ENCODE measurements around the gene ZC3H14. TPM values are rescaled to one million over a fixed set of nuclear protein-coding genes. Genes with fewer than 3 reads are reported as not detected.
"Not testable (repeated sequence)": the region's sequence is repeated elsewhere in the genome, so short reads cannot be mapped to it uniquely, and the experiment has no call there.

ZC3H14 gene, protein sequence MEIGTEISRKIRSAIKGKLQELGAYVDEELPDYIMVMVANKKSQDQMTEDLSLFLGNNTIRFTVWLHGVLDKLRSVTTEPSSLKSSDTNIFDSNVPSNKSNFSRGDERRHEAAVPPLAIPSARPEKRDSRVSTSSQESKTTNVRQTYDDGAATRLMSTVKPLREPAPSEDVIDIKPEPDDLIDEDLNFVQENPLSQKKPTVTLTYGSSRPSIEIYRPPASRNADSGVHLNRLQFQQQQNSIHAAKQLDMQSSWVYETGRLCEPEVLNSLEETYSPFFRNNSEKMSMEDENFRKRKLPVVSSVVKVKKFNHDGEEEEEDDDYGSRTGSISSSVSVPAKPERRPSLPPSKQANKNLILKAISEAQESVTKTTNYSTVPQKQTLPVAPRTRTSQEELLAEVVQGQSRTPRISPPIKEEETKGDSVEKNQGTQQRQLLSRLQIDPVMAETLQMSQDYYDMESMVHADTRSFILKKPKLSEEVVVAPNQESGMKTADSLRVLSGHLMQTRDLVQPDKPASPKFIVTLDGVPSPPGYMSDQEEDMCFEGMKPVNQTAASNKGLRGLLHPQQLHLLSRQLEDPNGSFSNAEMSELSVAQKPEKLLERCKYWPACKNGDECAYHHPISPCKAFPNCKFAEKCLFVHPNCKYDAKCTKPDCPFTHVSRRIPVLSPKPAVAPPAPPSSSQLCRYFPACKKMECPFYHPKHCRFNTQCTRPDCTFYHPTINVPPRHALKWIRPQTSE
- total RNA-seq, result 45.7 and 46.1 TPM in 2 replicates

DNA sequence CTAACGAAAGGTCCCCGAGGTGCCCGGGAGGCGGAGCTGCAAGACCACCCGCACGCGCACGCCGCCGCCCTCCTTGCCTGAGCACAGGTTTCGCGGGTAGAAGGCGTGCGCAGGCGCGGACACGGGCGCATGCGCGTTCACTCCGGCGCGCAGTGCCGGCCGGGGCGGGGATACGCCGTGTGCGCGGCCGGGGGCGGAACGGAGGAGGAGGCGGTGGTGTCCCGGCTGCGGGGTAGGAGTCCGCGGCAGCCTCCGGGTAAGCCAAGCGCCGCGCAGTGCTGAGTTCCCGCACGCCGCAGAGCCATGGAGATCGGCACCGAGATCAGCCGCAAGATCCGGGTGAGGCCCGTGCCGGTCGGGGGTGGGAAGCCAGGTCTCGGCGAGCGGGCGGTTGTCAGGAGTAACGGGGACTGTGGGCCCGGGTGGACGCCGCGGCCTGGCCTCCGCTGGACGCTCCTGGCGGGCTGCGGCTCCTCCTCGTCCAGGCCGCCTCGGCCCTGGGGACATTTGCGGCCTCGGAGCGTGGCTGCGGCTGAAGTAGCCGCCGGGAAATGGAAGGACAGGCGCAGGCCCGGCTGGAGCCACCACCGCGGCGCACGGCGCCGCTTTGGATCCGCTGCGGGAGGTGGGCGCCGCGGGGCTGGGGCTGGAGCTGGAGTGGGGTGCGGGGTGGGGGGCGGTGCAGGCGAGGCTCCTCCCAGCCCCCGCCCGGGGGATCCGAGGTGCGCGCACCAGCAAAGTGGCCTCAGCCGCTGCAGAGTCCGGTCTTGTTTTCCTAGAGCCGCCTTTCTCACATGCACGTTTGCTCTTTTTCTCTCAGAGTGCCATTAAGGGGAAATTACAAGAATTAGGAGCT is at the start of gene ZC3H14:
TSS of gene ZC3H14 (plus strand) at position 207 of the 856 bp plus-strand sequence. CDS start at position 304, 97 bp downstream.
- no peak for DNase-seq (ENCODE audit: extremely low read depth, low read depth, low spot score)

- DNase-seq (ENCODE audit: extremely low read depth, low read depth, low spot score), result no peak
Observed at GRCh38 chr14:88515499-88516221, 47.2 kb upstream of the ZC3H14 start.

DNA sequence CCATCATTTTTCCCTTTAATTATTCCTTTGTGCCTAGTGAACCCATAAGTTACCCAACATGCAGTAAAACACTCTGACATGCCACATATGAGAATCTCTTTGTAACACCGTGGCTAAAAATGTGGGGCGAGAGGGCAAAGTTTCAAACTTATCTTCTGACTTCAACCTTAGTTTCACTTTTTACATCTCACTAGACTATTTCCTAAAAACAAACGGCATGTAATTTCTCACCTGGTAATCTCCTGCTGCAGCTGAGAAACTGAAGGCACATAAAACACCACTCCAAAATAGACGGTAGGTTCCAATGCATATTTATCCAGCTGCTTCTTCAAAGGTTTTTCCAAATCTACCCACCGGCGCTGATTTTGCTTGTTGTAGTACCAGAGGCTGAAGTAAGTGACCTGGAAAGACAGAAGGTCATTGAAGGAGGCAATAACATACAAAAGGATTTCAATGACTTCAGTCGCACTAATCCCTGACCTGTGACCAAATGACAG is 45.9 kb upstream of the ZC3H14 start:
- no peak for DNase-seq (ENCODE audit: extremely low read depth, low read depth, low spot score)

DNA sequence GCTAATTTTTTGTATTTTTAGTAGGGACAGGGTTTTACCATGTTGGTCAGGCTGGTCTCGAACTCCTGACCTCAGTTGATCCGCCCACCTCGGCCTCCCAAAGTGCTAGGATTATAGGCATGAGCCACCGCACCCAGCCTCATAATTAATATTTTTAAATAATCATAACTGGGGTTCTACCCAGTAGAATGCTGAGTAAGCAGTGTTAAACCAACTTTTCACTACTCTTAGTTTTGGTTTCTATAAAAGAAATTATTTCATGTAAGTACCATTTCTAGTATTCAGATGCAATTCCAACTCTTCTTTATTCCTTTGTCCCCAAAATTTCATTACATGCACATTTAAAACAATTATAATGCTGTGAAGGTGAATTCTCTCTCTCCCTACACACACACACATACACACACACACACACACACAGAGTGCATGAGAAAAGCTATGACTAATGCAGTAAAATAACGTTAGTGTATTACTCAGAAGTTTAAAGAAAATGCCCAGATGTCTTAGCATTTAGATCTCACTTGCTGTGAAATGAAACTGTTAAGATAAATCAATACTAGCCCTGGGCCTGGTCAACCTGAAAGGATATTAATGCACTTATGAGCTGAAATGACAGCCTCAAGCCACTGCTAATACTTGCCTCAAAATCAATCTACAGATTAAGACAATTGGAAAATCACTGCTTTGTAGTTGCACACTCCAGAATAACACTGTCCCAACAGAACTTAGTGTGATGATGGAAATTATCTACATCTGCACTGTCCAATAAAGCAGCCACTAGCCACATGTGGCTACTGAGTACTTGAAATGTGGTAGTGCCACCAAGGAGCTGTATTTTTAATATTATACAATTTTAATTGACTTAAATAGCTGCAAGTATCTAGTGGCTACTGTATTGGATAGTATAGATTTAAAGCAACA is 44.0 kb upstream of the ZC3H14 start:
- DNase-seq (ENCODE audit: extremely low read depth, low read depth, low spot score), result no peak

DNA sequence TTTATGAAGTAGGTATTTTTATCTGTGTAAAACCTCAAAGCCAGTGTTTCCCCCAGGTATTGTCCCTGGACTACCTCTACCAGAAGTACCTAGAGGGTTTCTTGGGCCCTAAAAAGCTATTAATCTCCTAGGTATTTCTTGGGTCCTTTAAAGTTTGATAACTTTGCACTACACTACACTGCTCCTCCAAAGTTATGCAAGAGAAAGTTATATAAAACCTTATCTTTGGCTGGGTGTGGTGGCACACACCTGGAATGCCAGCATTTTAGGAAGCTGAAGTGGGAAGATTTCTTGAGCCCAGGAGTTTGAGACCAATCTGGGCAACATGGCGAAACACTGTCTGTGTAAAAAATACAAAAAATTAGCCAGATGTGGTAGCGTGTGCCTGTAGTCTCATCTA is 42.9 kb upstream of the ZC3H14 start:
- no peak for DNase-seq (ENCODE audit: extremely low read depth, low read depth, low spot score)

DNA sequence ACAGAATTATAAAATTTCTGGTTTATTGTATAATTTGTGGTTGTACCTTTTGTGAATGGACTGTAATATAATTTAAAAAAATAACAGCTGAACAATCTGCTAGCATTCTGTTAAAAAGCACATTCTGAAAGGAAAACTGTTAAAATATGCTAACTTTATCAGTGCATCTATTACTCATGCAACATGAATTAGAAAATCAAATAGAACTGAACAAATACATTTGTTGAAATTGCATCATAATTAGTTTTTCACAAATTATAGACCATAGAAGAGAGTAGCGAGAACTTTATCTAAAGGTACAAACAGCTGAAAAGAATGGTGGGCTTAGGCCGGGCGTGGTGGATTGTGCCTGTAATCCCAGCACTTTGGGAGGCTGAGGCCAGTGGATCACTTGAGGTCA is 41.0 kb upstream of the ZC3H14 start:
- DNase-seq (ENCODE audit: extremely low read depth, low read depth, low spot score), result no peak

GRCh38 chr14:88522393-88522792 is 40.4 kb upstream of the ZC3H14 start:
- no peak for DNase-seq (ENCODE audit: extremely low read depth, low read depth, low spot score)

GRCh38 chr14:88529889-88530288 is 32.9 kb upstream of the ZC3H14 start:
- DNase-seq (ENCODE audit: extremely low read depth, low read depth, low spot score), result not testable (repeated sequence)

GRCh38 chr14:88533064-88533602 is 29.7 kb upstream of the ZC3H14 start:
- no peak for DNase-seq (ENCODE audit: extremely low read depth, low read depth, low spot score)

DNA sequence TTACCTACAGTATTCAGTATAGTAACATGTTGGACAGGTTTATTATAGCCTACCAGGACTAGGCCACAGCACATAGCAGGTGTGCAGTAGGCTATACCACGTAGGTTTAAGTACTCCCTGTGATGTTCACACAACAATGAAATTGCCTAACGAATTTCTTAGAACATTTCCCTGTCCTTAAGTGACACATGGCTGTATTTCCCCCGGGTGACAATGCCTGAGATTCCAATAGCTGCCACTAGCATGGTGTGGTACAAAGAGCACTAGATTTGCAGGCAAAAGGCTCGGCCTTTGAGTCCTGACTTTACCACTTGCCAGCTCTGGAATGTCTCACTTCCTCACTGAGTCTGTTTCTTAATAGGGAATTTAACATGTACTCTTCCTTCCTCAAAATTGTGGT is 27.7 kb upstream of the ZC3H14 start:
- no peak for DNase-seq (ENCODE audit: extremely low read depth, low read depth, low spot score)

GRCh38 chr14:88535813-88536212 is 27.0 kb upstream of the ZC3H14 start:
- DNase-seq (ENCODE audit: extremely low read depth, low read depth, low spot score), result no peak

DNA sequence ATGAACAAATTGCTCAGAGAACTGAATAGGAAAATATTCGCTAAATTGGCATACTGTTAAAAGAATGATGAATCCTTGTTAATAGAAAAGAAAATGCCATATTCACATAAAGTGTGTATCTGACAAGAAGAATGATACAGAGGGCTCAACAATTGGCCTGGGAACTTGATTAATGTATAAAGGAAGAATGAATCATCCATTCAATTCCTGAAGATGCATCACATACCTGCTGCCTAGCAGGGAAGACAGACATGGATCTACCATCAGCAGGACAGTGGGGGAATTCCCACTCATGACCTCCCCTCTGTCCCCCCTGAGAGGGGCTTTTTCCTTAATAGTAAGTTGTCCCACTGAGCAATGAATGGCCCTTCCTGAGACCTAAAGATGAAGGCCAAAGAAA is 21.5 kb upstream of the ZC3H14 start:
- no peak for DNase-seq (ENCODE audit: extremely low read depth, low read depth, low spot score)

DNA sequence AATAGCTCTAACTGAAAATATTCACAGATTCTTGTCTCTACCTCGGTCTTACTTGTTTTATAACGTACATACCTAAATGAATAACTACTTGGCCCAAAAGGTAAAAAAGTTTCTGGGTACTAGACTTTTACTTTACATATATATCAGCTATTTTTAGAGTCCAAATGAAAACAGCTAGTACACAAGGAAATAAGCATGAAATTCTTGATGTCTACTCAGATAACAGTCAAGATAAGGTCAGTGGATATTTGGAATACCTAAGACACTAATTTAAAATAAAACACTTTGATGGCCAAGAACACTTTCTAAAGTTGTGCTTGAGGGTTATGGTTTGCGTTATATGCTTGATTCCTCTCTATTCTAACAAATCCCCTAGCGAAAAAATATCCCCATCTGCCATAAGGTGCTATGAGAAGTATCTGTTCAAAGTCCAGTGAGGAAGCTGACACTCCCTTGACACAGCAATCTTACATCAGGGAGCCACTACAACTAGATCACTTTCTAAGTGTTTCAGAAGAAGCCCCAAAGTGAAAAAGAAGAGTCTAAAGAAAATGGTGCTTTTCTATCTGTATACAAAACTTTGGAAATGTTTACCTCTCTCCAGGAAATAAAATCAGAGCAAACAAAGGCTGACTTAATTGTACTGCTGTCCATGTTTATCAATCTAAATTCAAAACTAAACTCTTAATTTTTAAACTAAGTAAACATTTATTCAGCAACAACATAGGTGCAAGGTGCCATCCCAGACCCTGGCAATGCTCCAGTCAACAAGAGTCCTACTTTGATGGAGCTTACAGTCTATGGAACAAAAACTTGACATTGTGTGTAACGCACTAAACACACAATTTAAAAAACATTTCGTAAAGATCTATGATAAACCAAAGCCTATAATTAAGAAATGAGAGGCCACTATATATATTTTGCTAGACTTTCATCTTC is 19.7 kb upstream of the ZC3H14 start:
- DNase-seq (ENCODE audit: extremely low read depth, low read depth, low spot score), result no peak

- DNase-seq (ENCODE audit: extremely low read depth, low read depth, low spot score), result no peak
Observed at GRCh38 chr14:88545256-88545655, 17.6 kb upstream of the ZC3H14 start.

DNA sequence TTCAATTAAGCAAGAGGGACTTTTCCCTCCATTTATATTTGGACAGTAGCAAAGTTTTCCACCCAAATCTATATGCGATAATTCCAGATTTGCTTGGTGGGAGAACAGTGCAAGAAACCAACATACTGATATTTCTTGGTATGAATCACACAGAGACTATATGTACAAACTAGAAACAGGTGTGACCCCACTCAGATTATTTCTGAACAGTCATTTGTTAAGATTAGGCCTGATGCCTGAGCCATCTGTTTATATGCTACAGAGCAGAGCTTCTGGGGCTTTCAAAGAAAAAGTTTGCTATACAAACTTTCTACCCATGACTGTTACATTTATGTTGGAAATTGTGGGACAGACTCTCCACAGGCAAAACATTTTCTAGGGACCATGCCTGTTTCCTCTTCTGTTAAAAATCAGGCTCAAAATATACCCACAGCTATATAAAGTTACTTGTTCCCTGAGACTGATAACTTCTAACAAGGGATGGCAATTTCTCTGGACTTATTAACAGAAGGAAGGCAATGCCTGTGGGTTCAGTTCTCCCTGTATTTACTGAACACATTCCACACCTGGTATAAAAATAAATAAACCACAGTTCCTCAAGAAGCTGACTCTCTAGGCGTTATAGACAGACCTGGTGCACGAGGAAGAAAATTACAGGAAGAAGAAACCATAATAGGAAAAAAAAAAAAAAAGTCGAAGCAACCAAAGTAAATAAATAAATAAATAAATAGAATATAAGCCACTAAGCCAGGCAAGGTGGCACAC is 16.0 kb upstream of the ZC3H14 start:
- no peak for DNase-seq (ENCODE audit: extremely low read depth, low read depth, low spot score)

GRCh38 chr14:88547386-88547780 is 15.5 kb upstream of the ZC3H14 start:
- DNase-seq (ENCODE audit: extremely low read depth, low read depth, low spot score), result no peak

- DNase-seq (ENCODE audit: extremely low read depth, low read depth, low spot score), result no peak
Observed at GRCh38 chr14:88550078-88550477, 12.8 kb upstream of the ZC3H14 start.

All from glomerular endothelial cell (primary cell).